ENCODE results near the gene SNW1. TPM values are rescaled to one million over a fixed set of nuclear protein-coding genes. Genes with fewer than 3 reads are reported as not detected.

Gene SNW1
- total RNA-seq = 100 to 1,000 TPM in 2 of 3 donors, 10 to 100 TPM in 1; 89.7 to 106 (median 103) TPM
- total RNA-seq (2013) = 76.8 TPM

- H3K9me3 Mint-ChIP-seq = no peaks in the 10 kb centered on the region
- Histone ChIP-seq H3K4me1 (ENCODE audit: control insufficient read depth, insufficient read depth, low read length) (peaks cover 26% of the 10 kb centered on the region), H3K36me3 (ENCODE audit: control insufficient read depth, insufficient read depth, low read length) (peaks cover 6% of the 10 kb centered on the region), H3K27me3 (ENCODE audit: control insufficient read depth, insufficient read depth, low read length) (no peaks in the 10 kb centered on the region), H3K4me3 (ENCODE audit: low read length) (peak within 1 kb of the TSS; percentile 81), H3K27ac (ENCODE audit: low read length) (peak within 1 kb of the TSS; percentile 96), H3K9me3 (ENCODE audit: control insufficient read depth, insufficient read depth, low read length) (no peaks in the 10 kb centered on the region)
- intact Hi-C loops (cut with micrococcal nuclease) = loop anchor here (1.0 kb wide), 5 partner anchors 40 to 439 kb away; partner anchors contain the start of genes ADCK1, ALKBH1, GSTZ1 and SLIRP
- peaks cover 32 to 41% of the 10 kb centered on the region in 2 donors for H3K4me1 Mint-ChIP-seq
- no peak for TF ChIP-seq CTCF (IDR thresholded peaks at IDR 0.05)
- H3K4me3 Mint-ChIP-seq = peak within 1 kb of the TSS; percentile 94
- H3K36me3 Mint-ChIP-seq = no peaks in the 10 kb centered on the region
- under 1% methylated on average over 60 of the region's 60 CpGs for WGBS (ENCODE audit: insufficient coverage)
- DNase-seq (peak; percentile 81 to 98), ATAC-seq (peak; percentile 90 to 95 (median 92))
- H3K27me3 Mint-ChIP-seq (ENCODE audit: low read depth in 2 of 2) = no peaks in the 10 kb centered on the region
- peak within 1 kb of the TSS; percentile 95 to 97 for H3K27ac Mint-ChIP-seq
These were observed at the start of gene SNW1 for GRCh38 chr14:77760381-77761204. TSS of gene SNW1 (minus strand) at chr14:77761156. CDS start at chr14:77761127, 29 bp downstream.

DNA sequence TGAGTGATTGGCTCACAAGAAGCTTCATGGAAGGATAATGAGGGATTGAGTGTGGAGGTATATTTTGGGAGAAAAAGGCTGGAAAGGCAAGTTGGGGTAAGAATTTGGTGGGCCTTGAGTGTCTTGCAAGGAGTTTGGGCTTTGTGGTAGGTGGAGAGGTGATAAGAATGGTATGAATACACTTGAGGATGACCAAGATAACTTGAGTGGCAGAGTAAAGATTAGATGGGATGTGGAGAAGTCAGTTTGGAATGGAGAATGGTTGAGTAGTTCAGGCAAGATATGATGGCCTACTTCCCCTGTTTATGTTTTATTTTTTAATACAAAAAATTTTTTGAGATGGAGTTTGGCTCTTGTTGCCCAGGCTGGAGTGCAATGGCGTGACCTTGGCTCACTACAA lies 48.1 kb upstream of the SNW1 start:
- Histone ChIP-seq H3K4me1 (ENCODE audit: control insufficient read depth, insufficient read depth, low read length) (no peaks in the 10 kb centered on the region), H3K27me3 (ENCODE audit: control insufficient read depth, insufficient read depth, low read length) (no peaks in the 10 kb centered on the region), H3K27ac (ENCODE audit: low read length) (no peak overlapping the region), H3K4me3 (ENCODE audit: low read length) (no peak overlapping the region), H3K36me3 (ENCODE audit: control insufficient read depth, insufficient read depth, low read length) (no peaks in the 10 kb centered on the region), H3K9me3 (ENCODE audit: control insufficient read depth, insufficient read depth, low read length) (no peaks in the 10 kb centered on the region)
- no peak for TF ChIP-seq CTCF (IDR thresholded peaks at IDR 0.05)
- Mint-ChIP-seq H3K4me1 (no peaks in the 10 kb centered on the region), H3K27me3 (ENCODE audit: low read depth in 2 of 2) (no peaks in the 10 kb centered on the region), H3K9me3 (no peaks in the 10 kb centered on the region), H3K36me3 (no peaks in the 10 kb centered on the region), H3K4me3 (no peak overlapping the region), H3K27ac (no peak overlapping the region)
- WGBS (ENCODE audit: insufficient coverage) = 90% methylated on average over 1 of the region's 1 CpG
- intact Hi-C loops (cut with micrococcal nuclease) = no loop called here
- no peak for ATAC-seq
- DNase-seq = no peak

DNA sequence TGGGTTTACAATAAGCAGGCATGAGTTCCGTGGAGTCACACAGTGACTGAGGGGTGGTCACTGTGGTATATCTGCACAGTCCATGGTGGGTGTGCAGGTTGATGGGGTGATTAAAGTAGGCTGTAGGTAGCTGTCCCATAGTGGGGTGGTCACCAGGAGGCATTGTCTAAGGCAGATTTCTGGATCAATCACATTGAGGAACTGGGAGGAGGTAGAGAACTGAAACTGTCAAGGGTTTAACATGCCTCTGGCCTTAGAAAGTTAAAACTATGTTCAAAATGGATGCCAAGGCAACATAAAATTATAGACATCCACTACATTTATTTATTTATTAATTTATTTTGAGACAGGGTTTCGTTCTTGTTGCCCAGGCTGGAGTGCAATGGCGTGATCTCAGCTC lies 47.3 kb upstream of the SNW1 start:
- H3K9me3 Mint-ChIP-seq = no peaks in the 10 kb centered on the region
- WGBS (ENCODE audit: insufficient coverage) = 98% methylated on average over 3 of the region's 3 CpGs
- ATAC-seq (no peak), DNase-seq (no peak)
- no peaks in the 10 kb centered on the region for H3K36me3 ChIP-seq (ENCODE audit: control insufficient read depth, insufficient read depth, low read length)
- no peaks in the 10 kb centered on the region for H3K36me3 Mint-ChIP-seq
- no peak overlapping the region for H3K4me3 Mint-ChIP-seq
- no peaks in the 10 kb centered on the region for H3K27me3 ChIP-seq (ENCODE audit: control insufficient read depth, insufficient read depth, low read length)
- no peak overlapping the region for H3K27ac ChIP-seq (ENCODE audit: low read length)
- H3K4me1 Mint-ChIP-seq = no peaks in the 10 kb centered on the region
- H3K4me3 ChIP-seq (ENCODE audit: low read length) = no peak overlapping the region
- H3K9me3 ChIP-seq (ENCODE audit: control insufficient read depth, insufficient read depth, low read length) = no peaks in the 10 kb centered on the region
- no peaks in the 10 kb centered on the region for H3K4me1 ChIP-seq (ENCODE audit: control insufficient read depth, insufficient read depth, low read length)
- H3K27ac Mint-ChIP-seq = no peak overlapping the region
- no peaks in the 10 kb centered on the region for H3K27me3 Mint-ChIP-seq (ENCODE audit: low read depth in 2 of 2)
- TF ChIP-seq CTCF (IDR thresholded peaks at IDR 0.05) = no peak
- intact Hi-C loops (cut with micrococcal nuclease) = no loop called here
